ENCODE measurements around the gene POLR3GL. TPM values are rescaled to one million over a fixed set of nuclear protein-coding genes. Genes with fewer than 3 reads are reported as not detected.
A peak's percentile ranks its signal among the peaks of the same experiment; 100 is the strongest.

POLR3GL gene
- total and polyA plus RNA-seq, 10 of the 15 experiments (the other 5 are each of a cell fraction or from before 2014, with no cell fraction given): 12.8 to 47.0 (median 26.6) TPM

- TF ChIP-seq CREM (IDR thresholded peaks at IDR 0.05; ENCODE audit: low read depth) (no peak), IRF3 (IDR thresholded peaks at IDR 0.05) (no peak), EP300 (IDR thresholded peaks at IDR 0.05; ENCODE audit: borderline replicate concordance in 1 of 2, control insufficient read depth in 1 of 2, low read depth in 2 of 2, low read length in 2 of 2) (no peak), HCFC1 (IDR thresholded peaks at IDR 0.05; ENCODE audit: low read length) (no peak), MYC (IDR thresholded peaks at IDR 0.05; ENCODE audit: insufficient read depth, insufficient read length, insufficient replicate concordance, low read length, severe bottlenecking) (no peak)
These were observed 4.5 kb upstream of the POLR3GL start (continued) for GRCh38 chr1:145959957-145960467.

- SMC1A ChIA-PET (ENCODE audit: uncharacterized antibody, unreplicated experiment): no interaction called here
- RAD21 ChIA-PET (ENCODE audit: unreplicated experiment): no interaction called here
- ATAC-seq (peak; percentile 9), FAIRE-seq (no peak), DNase-seq (ENCODE audit: low read depth, low spot score) (no peak)
- POLR2A ChIA-PET: no interaction called here
- Histone ChIP-seq H3K27me3 (replicated peaks in 1 of 2; ENCODE audit: control insufficient read depth in 2 of 2, insufficient read depth in 2 of 2, low read length in 1 of 2) (no peaks in the 10 kb centered on the region; a peak in 1 of 4 replicates), H3K79me2 (ENCODE audit: control insufficient read depth, insufficient read depth, low read length) (peaks cover 17% of the 10 kb centered on the region), H3K4me1 (ENCODE audit: control insufficient read depth, insufficient read depth, low read length) (peaks cover 19% of the 10 kb centered on the region), H4K20me1 (ENCODE audit: control insufficient read depth, insufficient read depth) (no peaks in the 10 kb centered on the region), H3K4me2 (ENCODE audit: control insufficient read depth, insufficient read depth) (peak overlapping the region; percentile 78), H3K9me3 (replicated peaks; ENCODE audit: control insufficient read depth, insufficient read depth, low read length) (no peaks in the 10 kb centered on the region), H3K9ac (ENCODE audit: control insufficient read depth, insufficient read depth, low read length) (peak overlapping the region; percentile 60; the same call in 1 of the 2 replicates), H3K27ac (ENCODE audit: control insufficient read depth, insufficient read depth) (no peak overlapping the region), H3K4me3 (peak overlapping the region; percentile 80), H2AFZ (ENCODE audit: control insufficient read depth, low read depth, low read length) (peak overlapping the region; percentile 83), H3K36me3 (ENCODE audit: control insufficient read depth in 2 of 2, insufficient read depth in 2 of 2, low read length in 1 of 2) (no peaks in the 10 kb centered on the region)
- no TSS peak for BruUV-seq (replicated peaks)
- in situ Hi-C loops (cut with MboI) (no loop called here), intact Hi-C loops (cut with micrococcal nuclease; ENCODE audit: unreplicated experiment) (loop anchor here (5.0 kb wide), 1 partner anchor 77 kb away; no protein-coding TSS in a partner anchor)
- CTCF ChIA-PET: interaction anchor here (1.7 kb wide), 1 partner anchor 115 kb away, joined by 3 read pairs; the partner anchor contains the start of gene NUDT17
- WGBS (ENCODE audit: insufficient coverage, insufficient replicate concordance, low lambda C conversion rate, missing lambda C conversion rate): 2% methylated on average over 44 of the region's 44 CpGs
- TF ChIP-seq ZNF687 (IDR thresholded peaks at IDR 0.05) (no peak), ZNF274 (IDR thresholded peaks at IDR 0.05; ENCODE audit: insufficient read depth, insufficient read length) (no peak), RB1 (IDR thresholded peaks at IDR 0.05; ENCODE audit: borderline replicate concordance) (no peak), RELA (IDR thresholded peaks at IDR 0.05; ENCODE audit: borderline replicate concordance, partially characterized antibody) (no peak), NBN (IDR thresholded peaks at IDR 0.05) (0 out of 2 replicates have a peak, but pooled peaks have one; percentile 14), EGR1 (IDR thresholded peaks at IDR 0.05; ENCODE audit: borderline replicate concordance in 1 of 2, low read depth in 2 of 2, low read length in 2 of 2) (no peak), ZNF384 (IDR thresholded peaks at IDR 0.05; ENCODE audit: borderline replicate concordance, low read depth, low read length) (no peak), CREB1 (IDR thresholded peaks at IDR 0.05; ENCODE audit: low read depth) (peak; percentile 48), PAX5 (IDR thresholded peaks at IDR 0.05; ENCODE audit: borderline replicate concordance, low read depth, low read length) (no peak), HDGF (IDR thresholded peaks at IDR 0.05) (peak; percentile 35; the same call in 1 of the 2 replicates), IKZF1 (conservative IDR thresholded peaks at IDR 0.05) (0 out of 2 replicates have a peak, but pooled peaks have one; percentile 13), MEF2B (IDR thresholded peaks at IDR 0.05; ENCODE audit: partially characterized antibody, poor library complexity, severe bottlenecking) (peak; percentile 51), ATF7 (IDR thresholded peaks at IDR 0.05; ENCODE audit: low read depth) (no peak)
These were observed 3.9 kb upstream of the POLR3GL start for GRCh38 chr1:145960468-145961108.

Measured in GM12878 (cell line).